ENCODE results near the gene MAP3K6.

Gene MAP3K6

GRCh38 chr1:27410709-27411108 is 43.9 kb upstream of the MAP3K6 start:
- no peak for TF ChIP-seq EP300 (IDR thresholded peaks at IDR 0.05; ENCODE audit: borderline replicate concordance)
- no peak for TF ChIP-seq EGR1 (IDR thresholded peaks at IDR 0.05)
- no peak for TF ChIP-seq MAX (IDR thresholded peaks at IDR 0.05)
- no peak for TF ChIP-seq ZBTB7A (IDR thresholded peaks at IDR 0.05; ENCODE audit: low read depth)

GRCh38 chr1:27409669-27410068 is 42.9 kb upstream of the MAP3K6 start:
- TF ChIP-seq TAF1 (IDR thresholded peaks at IDR 0.05; ENCODE audit: low read depth) (no peak), CREB1 (IDR thresholded peaks at IDR 0.05; ENCODE audit: low read depth) (no peak), YY1 (IDR thresholded peaks at IDR 0.05; ENCODE audit: low read depth) (no peak), EP300 (IDR thresholded peaks at IDR 0.05; ENCODE audit: borderline replicate concordance) (no peak), TCF12 (IDR thresholded peaks at IDR 0.05; ENCODE audit: low read depth) (no peak), CEBPB (IDR thresholded peaks at IDR 0.05) (no peak), REST (IDR thresholded peaks at IDR 0.05; ENCODE audit: low read depth) (no peak), MAX (IDR thresholded peaks at IDR 0.05) (no peak), TEAD4 (IDR thresholded peaks at IDR 0.05) (no peak), USF1 (IDR thresholded peaks at IDR 0.05) (no peak)

- TF ChIP-seq USF1 (IDR thresholded peaks at IDR 0.05) (no peak), EGR1 (IDR thresholded peaks at IDR 0.05) (no peak), NFIC (IDR thresholded peaks at IDR 0.05) (no peak), MAX (IDR thresholded peaks at IDR 0.05) (no peak), CREB1 (IDR thresholded peaks at IDR 0.05; ENCODE audit: low read depth) (no peak), FOXM1 (IDR thresholded peaks at IDR 0.05; ENCODE audit: borderline replicate concordance, low read depth) (no peak), YY1 (IDR thresholded peaks at IDR 0.05; ENCODE audit: low read depth) (no peak), REST (IDR thresholded peaks at IDR 0.05; ENCODE audit: low read depth) (no peak), RAD21 (IDR thresholded peaks at IDR 0.05; ENCODE audit: low read depth) (no peak), TEAD4 (IDR thresholded peaks at IDR 0.05) (no peak), TAF1 (IDR thresholded peaks at IDR 0.05; ENCODE audit: low read depth) (no peak), EP300 (IDR thresholded peaks at IDR 0.05; ENCODE audit: borderline replicate concordance) (no peak), ZBTB7A (IDR thresholded peaks at IDR 0.05; ENCODE audit: low read depth) (no peak), TCF12 (IDR thresholded peaks at IDR 0.05; ENCODE audit: low read depth) (no peak), CEBPB (IDR thresholded peaks at IDR 0.05) (no peak)
Observed at GRCh38 chr1:27408151-27408550, 41.4 kb upstream of the MAP3K6 start.

GRCh38 chr1:27406362-27406680 is 39.6 kb upstream of the MAP3K6 start:
- TF ChIP-seq FOXM1 (IDR thresholded peaks at IDR 0.05; ENCODE audit: borderline replicate concordance, low read depth), result no peak
- no peak for TF ChIP-seq USF1 (IDR thresholded peaks at IDR 0.05)
- TF ChIP-seq EGR1 (IDR thresholded peaks at IDR 0.05), result no peak
- TF ChIP-seq EP300 (IDR thresholded peaks at IDR 0.05; ENCODE audit: borderline replicate concordance), result no peak
- no peak for TF ChIP-seq CEBPB (IDR thresholded peaks at IDR 0.05)
- TF ChIP-seq TAF1 (IDR thresholded peaks at IDR 0.05; ENCODE audit: low read depth), result no peak
- no peak for TF ChIP-seq RAD21 (IDR thresholded peaks at IDR 0.05; ENCODE audit: low read depth)
- no peak for TF ChIP-seq TEAD4 (IDR thresholded peaks at IDR 0.05)
- no peak for TF ChIP-seq YY1 (IDR thresholded peaks at IDR 0.05; ENCODE audit: low read depth)
- no peak for TF ChIP-seq CREB1 (IDR thresholded peaks at IDR 0.05; ENCODE audit: low read depth)
- no peak for TF ChIP-seq MAX (IDR thresholded peaks at IDR 0.05)
- no peak for TF ChIP-seq ZBTB7A (IDR thresholded peaks at IDR 0.05; ENCODE audit: low read depth)
- no peak for TF ChIP-seq TCF12 (IDR thresholded peaks at IDR 0.05; ENCODE audit: low read depth)
- no peak for TF ChIP-seq REST (IDR thresholded peaks at IDR 0.05; ENCODE audit: low read depth)
- no peak for TF ChIP-seq NFIC (IDR thresholded peaks at IDR 0.05)

Measured in Ishikawa (cell line).